Transverse colon (tissue), 4 donors: Measurements from ENCODE around the gene PRORP.

Experiments
- EP300 ChIP-seq: sonication (generic); formaldehyde crosslinking; IDR thresholded peaks from one replicate; pipeline ENCODE4 v1.6.1; 2017; ENCODE audit warnings: antibody characterized with exemption, low read depth
- POLR2A ChIP-seq: fragments of 450-650 bp; IDR thresholded peaks from one replicate; pipeline ENCODE4 v1.6.1; 2016; ENCODE audit warnings: antibody characterized with exemption, mild to moderate bottlenecking, moderate library complexity
- POLR2AphosphoS5 ChIP-seq, 3 donors: sonication (generic); formaldehyde crosslinking; IDR thresholded peaks; one replicate each; pipeline ENCODE4 v1.6.1; 2016; ENCODE audit warnings: antibody characterized with exemption in 3 of 3
- TF ChIP-seq, protein P1 (sequence below), 5 experiments: fragments of 200-600 bp in 3 of 5; fragments of 450-650 bp in 2 of 5; sonication (generic) in 3 of 5; IDR thresholded peaks; 1 replicate in 2 of 5; 2 replicates in 3 of 5; pipeline ENCODE4 v1.5.1; 2016 to 2017; ENCODE audit warnings: antibody characterized with exemption in 5 of 5, inconsistent platforms in 3 of 5, mild to moderate bottlenecking in 2 of 5, moderate library complexity in 1 of 5

- TF ChIP-seq POLR2A (no peak), POLR2AphosphoS5 (IDR thresholded peaks at IDR 0.05) (no peak), EP300 (no peak)
- TF ChIP-seq, protein P1, sequence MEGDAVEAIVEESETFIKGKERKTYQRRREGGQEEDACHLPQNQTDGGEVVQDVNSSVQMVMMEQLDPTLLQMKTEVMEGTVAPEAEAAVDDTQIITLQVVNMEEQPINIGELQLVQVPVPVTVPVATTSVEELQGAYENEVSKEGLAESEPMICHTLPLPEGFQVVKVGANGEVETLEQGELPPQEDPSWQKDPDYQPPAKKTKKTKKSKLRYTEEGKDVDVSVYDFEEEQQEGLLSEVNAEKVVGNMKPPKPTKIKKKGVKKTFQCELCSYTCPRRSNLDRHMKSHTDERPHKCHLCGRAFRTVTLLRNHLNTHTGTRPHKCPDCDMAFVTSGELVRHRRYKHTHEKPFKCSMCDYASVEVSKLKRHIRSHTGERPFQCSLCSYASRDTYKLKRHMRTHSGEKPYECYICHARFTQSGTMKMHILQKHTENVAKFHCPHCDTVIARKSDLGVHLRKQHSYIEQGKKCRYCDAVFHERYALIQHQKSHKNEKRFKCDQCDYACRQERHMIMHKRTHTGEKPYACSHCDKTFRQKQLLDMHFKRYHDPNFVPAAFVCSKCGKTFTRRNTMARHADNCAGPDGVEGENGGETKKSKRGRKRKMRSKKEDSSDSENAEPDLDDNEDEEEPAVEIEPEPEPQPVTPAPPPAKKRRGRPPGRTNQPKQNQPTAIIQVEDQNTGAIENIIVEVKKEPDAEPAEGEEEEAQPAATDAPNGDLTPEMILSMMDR (IDR thresholded peaks at IDR 0.05) = no peak
These were observed 8.9 kb upstream of the PRORP start for GRCh38 chr14:35113308-35113950.
